Ovary (tissue), 9 donors: ENCODE measurements around the gene TTLL12. TPM values are rescaled to one million over a fixed set of nuclear protein-coding genes. Genes with fewer than 3 reads are reported as not detected.
A peak's percentile ranks its signal among the peaks of the same experiment; 100 is the strongest.

Experiments used
- DNase-seq, 5 donors: peaks; one replicate each; pipeline ENCODE4 v3.0.0-alpha.2; 2019 to 2020
- H3K27ac ChIP-seq, 2 donors: fragments of 200-600 bp; one replicate each; pipeline versions ENCODE4 v1.5.1 to v1.8.0; 2019 to 2022
- H3K27me3 ChIP-seq: fragments of 200-600 bp; one replicate; pipeline ENCODE4 v1.8.0; 2022
- H3K36me3 ChIP-seq: fragments of 200-600 bp; sonication (generic); one replicate; pipeline ENCODE4 v1.5.1; 2019
- H3K4me1 ChIP-seq: one replicate; pipeline ENCODE4 v1.8.1; 2013; ENCODE audit warnings: mild to moderate bottlenecking, moderate library complexity; ENCODE audit not compliant: insufficient read depth
- H3K4me3 ChIP-seq: fragments of 200-600 bp; sonication (generic); one replicate; pipeline ENCODE4 v1.5.1; 2017
- H3K9me3 ChIP-seq, 2 donors: fragments of 200-600 bp in 1 of 2; sonication (generic) in 1 of 2; one replicate each; pipeline versions ENCODE4 v1.5.1 to v1.8.1; 2013 to 2019; ENCODE audit warnings: mild to moderate bottlenecking in 1 of 2, moderate library complexity in 1 of 2
- CTCF ChIP-seq, 3 donors: fragments of 450-650 bp in 2 of 3; fragments of 200-600 bp in 1 of 3; IDR thresholded peaks; one replicate each; pipeline versions ENCODE4 v1.5.1 to v1.8.0; 2016 to 2022; ENCODE audit warnings: antibody characterized with exemption in 3 of 3, mild to moderate bottlenecking in 1 of 3
- EP300 ChIP-seq: sonication (generic); formaldehyde crosslinking; IDR thresholded peaks from one replicate; pipeline ENCODE4 v1.6.1; 2017; ENCODE audit warnings: antibody characterized with exemption
- POLR2A ChIP-seq: fragments of 450-650 bp; IDR thresholded peaks from one replicate; pipeline ENCODE4 v1.6.1; 2017; ENCODE audit warnings: antibody characterized with exemption, mild to moderate bottlenecking, moderate library complexity
- WGBS, 3 donors: extraction: QIAGEN DNeasy Blood & Tissue Kit in 1 of 3; methylation state at CpG; one replicate each; pipeline versions ENCODE4 v1.1.5 to v1.1.7; 2013 to 2017; 5-methylcytosine and 5-hydroxymethylcytosine counted together
- intact Hi-C, 4 donors: fragments of 100-400 bp; cut with DNase I; formaldehyde crosslinking; loops; one replicate each; pipeline versions ENCODE4 v1.11.0 to v1.15.1; 2022 to 2023
- polyA plus RNA-seq, 2 donors: library from polyadenylated mRNA; stranded (reverse); fragments of 200-250 nt in 1 of 2; fragments of 350-450 nt in 1 of 2; fragmentation: Illumina TruSeq in 1 of 2; extraction: RNeasy Lipid Tissue Mini Kit (QIAGEN cat#74804) in 1 of 2; gene quantifications; one replicate each; pipeline ENCODE4 v1.2.3, GENCODE V29; 2013 to 2014
- total RNA-seq, 7 donors: library from RNA; depleted of rRNA in 2 of 7; stranded (reverse); fragments of >200 nt in 2 of 7; fragmentation: NEBNext Ultra II Directional in 3 of 7; extraction: Animal tissue kit (Norgen Biotek cat#: 25700) in 3 of 7; gene quantifications; one replicate each; pipeline versions ENCODE4 v1.1.0 to v1.2.4, GENCODE V29; 2016 to 2023
- donor health status: DM: no; HTN: no; CAD: no; lungs with moderate emphysema.
- donor health status: DM: no; HTN: no; CAD: no.
- donor health status: Bipolar disorder and iron deficiency.
- donor health status: DM: yes; HTN: yes; CAD: no.
- donor health status: DM: no; HTN: no; CAD: no.
- donor health status: DM: yes; HTN: yes; CAD: no.

TTLL12 gene
- total and polyA plus RNA-seq, 9 donors: 5.8 to 68.4 (median 41.1) TPM

GRCh38 chr22:43226377-43227238 is 39.7 kb upstream of the TTLL12 start:
- Histone ChIP-seq H3K27me3 (no peaks in the 10 kb centered on the region), H3K36me3 (no peaks in the 10 kb centered on the region), H3K4me1 (no peaks in the 10 kb centered on the region), H3K9me3 (no peaks in the 10 kb centered on the region), H3K4me3 (no peak overlapping the region), H3K27ac (peak overlapping the region in 1 of 2 donors; percentile 23)
- 34 to 45% (median 39%) methylated on average over 17 to 19 of the region's 19 CpGs for WGBS, 3 donors
- intact Hi-C loops: loop anchor here in 1 of 4 donors (10.0 kb wide), 1 partner anchor 658 kb away; no protein-coding TSS in a partner anchor
- TF ChIP-seq CTCF (IDR thresholded peaks at IDR 0.05) (no peak), POLR2A (no peak), EP300 (no peak)
- DNase-seq: peak in 3 of 5 donors; percentile 56 to 70 (median 57)

- no peak overlapping the region for H3K27ac ChIP-seq
- WGBS, 3 donors: 90 to 95% (median 94%) methylated on average over 8 of the region's 8 CpGs
- TF ChIP-seq POLR2A (no peak), EP300 (no peak), CTCF (IDR thresholded peaks at IDR 0.05) (no peak)
These were observed 38.7 kb upstream of the TTLL12 start for GRCh38 chr22:43225609-43226008.

GRCh38 chr22:43222987-43223386 is 36.1 kb upstream of the TTLL12 start:
- DNase-seq: no peak
- no peak overlapping the region for H3K27ac ChIP-seq
- no peaks in the 10 kb centered on the region for H3K36me3 ChIP-seq
- WGBS, 3 donors: 80 to 89% (median 85%) methylated on average over 13 of the region's 13 CpGs
- H3K9me3 ChIP-seq: no peaks in the 10 kb centered on the region
- no peak overlapping the region for H3K4me3 ChIP-seq
- TF ChIP-seq EP300 (no peak), POLR2A (no peak), CTCF (IDR thresholded peaks at IDR 0.05) (no peak)
- H3K4me1 ChIP-seq: no peaks in the 10 kb centered on the region
- H3K27me3 ChIP-seq: no peaks in the 10 kb centered on the region
- intact Hi-C loops: loop anchor here in 1 of 4 donors (10.0 kb wide), 1 partner anchor 662 kb away; no protein-coding TSS in a partner anchor

More at GRCh38 chr22:43225609-43226008, 38.7 kb upstream of the TTLL12 start:
- no peaks in the 10 kb centered on the region for H3K9me3 ChIP-seq
- H3K36me3 ChIP-seq: no peaks in the 10 kb centered on the region
- H3K27me3 ChIP-seq: no peaks in the 10 kb centered on the region
- intact Hi-C loops: loop anchor here in 1 of 4 donors (10.0 kb wide), 1 partner anchor 659 kb away; no protein-coding TSS in a partner anchor
- no peaks in the 10 kb centered on the region for H3K4me1 ChIP-seq
- DNase-seq: no peak
- H3K4me3 ChIP-seq: no peak overlapping the region

GRCh38 chr22:43222262-43222661 is 35.3 kb upstream of the TTLL12 start:
- peak in 1 of 5 donors; percentile 71 for DNase-seq

More at GRCh38 chr22:43222262-43222661, 35.3 kb upstream of the TTLL12 start:
- no peak for TF ChIP-seq CTCF (IDR thresholded peaks at IDR 0.05)
- TF ChIP-seq EP300: no peak
- TF ChIP-seq POLR2A: no peak
- Histone ChIP-seq H3K27ac (no peak overlapping the region), H3K27me3 (no peaks in the 10 kb centered on the region), H3K4me3 (no peak overlapping the region), H3K36me3 (no peaks in the 10 kb centered on the region), H3K4me1 (no peaks in the 10 kb centered on the region), H3K9me3 (no peaks in the 10 kb centered on the region)
- intact Hi-C loops: loop anchor here in 1 of 4 donors (10.0 kb wide), 1 partner anchor 663 kb away; no protein-coding TSS in a partner anchor
- WGBS, 3 donors: 30 to 38% (median 36%) methylated on average over 12 to 13 of the region's 13 CpGs
